Parathyroid adenoma (tissue), 2 donors: Measurements from ENCODE around the gene RBM39.
"Not testable (repeated sequence)": the region's sequence is repeated elsewhere in the genome, so short reads cannot be mapped to it uniquely, and the experiment has no call there.

Experiments
- H2AFZ ChIP-seq: fragments of 300-600 bp; sonication (generic); one replicate; pipeline ENCODE4 v1.7.0; 2017; ENCODE audit warnings: antibody characterized with exemption, mild to moderate bottlenecking
- H3K27ac ChIP-seq: fragments of 300-600 bp; sonication (generic); one replicate; pipeline ENCODE4 v1.7.0; 2017
- H3K27me3 ChIP-seq: fragments of 300-600 bp; sonication (generic); one replicate; pipeline ENCODE4 v1.7.0; 2017; ENCODE audit warnings: low read length; ENCODE audit not compliant: control insufficient read depth, insufficient read depth
- H3K36me3 ChIP-seq: fragments of 300-600 bp; sonication (generic); one replicate; pipeline ENCODE4 v1.7.0; 2017; ENCODE audit warnings: low read length; ENCODE audit not compliant: control insufficient read depth, insufficient read depth
- H3K4me1 ChIP-seq: fragments of 300-600 bp; sonication (generic); one replicate; pipeline ENCODE4 v1.7.0; 2017; ENCODE audit warnings: control low read depth
- H3K4me2 ChIP-seq: fragments of 300-600 bp; sonication (generic); one replicate; pipeline ENCODE4 v1.7.0; 2017; ENCODE audit warnings: low read length
- H3K4me3 ChIP-seq: fragments of 300-600 bp; sonication (generic); one replicate; pipeline ENCODE4 v1.7.0; 2017; ENCODE audit warnings: low read depth, low read length
- H3K79me2 ChIP-seq: fragments of 300-600 bp; sonication (generic); one replicate; pipeline ENCODE4 v1.7.0; 2017; ENCODE audit warnings: control low read depth
- H3K9ac ChIP-seq: fragments of 300-600 bp; sonication (generic); one replicate; pipeline ENCODE4 v1.7.0; 2017; ENCODE audit warnings: mild to moderate bottlenecking
- H3K9me3 ChIP-seq: fragments of 300-600 bp; sonication (generic); one replicate; pipeline ENCODE4 v1.7.0; 2017; ENCODE audit warnings: low read length; ENCODE audit not compliant: control insufficient read depth
- TF ChIP-seq, protein P1 (sequence below): fragments of 300-600 bp; sonication (generic); IDR thresholded peaks from one replicate; pipeline ENCODE4 v1.7.0; 2017; ENCODE audit warnings: antibody characterized with exemption, mild to moderate bottlenecking
- donor health status: primary hyperparathyroidism.

RBM39 gene

DNA sequence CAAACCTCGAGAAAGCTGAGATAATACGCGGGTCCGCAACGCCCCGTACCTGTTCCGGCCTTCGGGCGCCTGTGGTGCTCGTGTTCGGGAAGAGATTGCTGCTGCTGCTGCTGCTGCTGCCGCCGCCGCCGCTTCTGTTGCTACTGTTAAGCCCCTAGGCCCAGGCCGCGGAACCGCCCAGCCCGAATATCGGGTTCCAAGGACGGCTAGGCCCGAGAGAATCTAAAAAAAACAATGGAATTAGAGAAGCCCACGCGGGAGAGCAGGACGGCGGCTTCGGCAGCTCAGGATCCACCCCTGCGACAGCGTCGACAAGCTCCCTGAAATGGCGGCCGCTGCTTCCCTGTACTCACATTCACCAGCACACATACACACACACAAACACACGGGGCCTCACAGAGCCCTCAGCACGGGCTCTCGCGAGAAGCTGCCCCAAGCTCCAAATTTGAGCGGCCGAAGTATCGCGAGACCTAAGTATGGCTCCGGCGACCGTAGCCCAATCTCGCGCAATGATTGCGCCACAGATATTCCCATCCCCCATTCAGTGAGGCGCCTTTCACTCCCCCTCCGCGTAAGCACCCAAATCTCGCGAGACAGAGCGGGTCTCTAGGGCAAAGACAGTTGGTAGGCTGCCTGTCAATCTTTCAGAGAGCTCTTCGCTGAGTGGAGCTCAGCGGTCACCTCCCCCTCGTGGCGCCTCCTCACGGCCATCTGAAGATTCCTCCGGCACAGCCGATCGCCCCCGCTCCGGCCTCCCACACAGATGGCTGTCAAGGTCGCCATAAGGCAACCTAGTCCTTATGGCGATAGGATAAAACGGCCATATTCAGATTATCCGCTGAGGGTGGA, at the start of gene RBM39:
Gene RBM39 (minus strand): TSS at position 369 of the 849 bp plus-strand sequence. CDS start 1,386 bp downstream, outside the sequence.
- Histone ChIP-seq H2AFZ (peak within 1 kb of the TSS; percentile 74), H3K27ac (peak within 1 kb of the TSS; percentile 99), H3K9ac (peak within 1 kb of the TSS; percentile 98), H3K9me3 (no peaks in the 10 kb centered on the region), H3K4me3 (peak within 1 kb of the TSS; percentile 99), H3K27me3 (no peaks in the 10 kb centered on the region), H3K4me1 (peaks cover 22% of the 10 kb centered on the region), H3K36me3 (no peaks in the 10 kb centered on the region), H3K4me2 (peak within 1 kb of the TSS; percentile 95), H3K79me2 (peaks cover 35% of the 10 kb centered on the region)
- TF ChIP-seq, protein P1, sequence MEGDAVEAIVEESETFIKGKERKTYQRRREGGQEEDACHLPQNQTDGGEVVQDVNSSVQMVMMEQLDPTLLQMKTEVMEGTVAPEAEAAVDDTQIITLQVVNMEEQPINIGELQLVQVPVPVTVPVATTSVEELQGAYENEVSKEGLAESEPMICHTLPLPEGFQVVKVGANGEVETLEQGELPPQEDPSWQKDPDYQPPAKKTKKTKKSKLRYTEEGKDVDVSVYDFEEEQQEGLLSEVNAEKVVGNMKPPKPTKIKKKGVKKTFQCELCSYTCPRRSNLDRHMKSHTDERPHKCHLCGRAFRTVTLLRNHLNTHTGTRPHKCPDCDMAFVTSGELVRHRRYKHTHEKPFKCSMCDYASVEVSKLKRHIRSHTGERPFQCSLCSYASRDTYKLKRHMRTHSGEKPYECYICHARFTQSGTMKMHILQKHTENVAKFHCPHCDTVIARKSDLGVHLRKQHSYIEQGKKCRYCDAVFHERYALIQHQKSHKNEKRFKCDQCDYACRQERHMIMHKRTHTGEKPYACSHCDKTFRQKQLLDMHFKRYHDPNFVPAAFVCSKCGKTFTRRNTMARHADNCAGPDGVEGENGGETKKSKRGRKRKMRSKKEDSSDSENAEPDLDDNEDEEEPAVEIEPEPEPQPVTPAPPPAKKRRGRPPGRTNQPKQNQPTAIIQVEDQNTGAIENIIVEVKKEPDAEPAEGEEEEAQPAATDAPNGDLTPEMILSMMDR, result peak; percentile 72

GRCh38 chr20:35791821-35792220, 49.8 kb upstream of the RBM39 start:
- H2AFZ ChIP-seq, result no peak overlapping the region
- H3K79me2 ChIP-seq, result peaks cover 45% of the 10 kb centered on the region
- H3K27ac ChIP-seq, result no peak overlapping the region
- no peak overlapping the region for H3K9ac ChIP-seq
- H3K4me3 ChIP-seq, result no peak overlapping the region
- H3K36me3 ChIP-seq, result no peaks in the 10 kb centered on the region
- H3K9me3 ChIP-seq, result no peaks in the 10 kb centered on the region
- H3K4me1 ChIP-seq, result peaks cover 4% of the 10 kb centered on the region
- H3K4me2 ChIP-seq, result no peak overlapping the region
- H3K27me3 ChIP-seq, result no peaks in the 10 kb centered on the region
- TF ChIP-seq, protein P1, result no peak

DNA sequence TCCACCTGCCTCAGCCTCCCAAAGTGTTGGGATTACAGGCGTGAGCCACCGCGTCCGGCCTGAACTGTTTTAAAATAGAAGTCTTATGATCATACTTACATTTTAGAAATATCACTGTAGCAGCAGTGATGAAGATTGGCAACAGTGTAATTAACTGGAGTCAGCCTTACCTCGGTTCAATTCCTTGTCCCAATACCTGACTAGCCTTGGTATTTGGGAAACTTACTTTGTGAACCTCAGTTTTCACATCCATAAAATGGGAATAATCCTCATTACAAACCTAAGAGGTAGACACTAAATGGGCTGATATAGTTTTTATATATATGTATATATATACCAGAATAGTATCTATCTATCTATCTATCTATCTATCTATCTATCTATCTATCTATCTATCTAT, 49.0 kb upstream of the RBM39 start:
- H3K27me3 ChIP-seq, result no peaks in the 10 kb centered on the region
- H3K4me3 ChIP-seq, result no peak overlapping the region
- H3K79me2 ChIP-seq, result peaks cover 48% of the 10 kb centered on the region
- no peak overlapping the region for H2AFZ ChIP-seq
- H3K4me1 ChIP-seq, result peaks cover 4% of the 10 kb centered on the region
- H3K27ac ChIP-seq, result no peak overlapping the region
- TF ChIP-seq, protein P1, result no peak
- H3K9ac ChIP-seq, result no peak overlapping the region
- no peak overlapping the region for H3K4me2 ChIP-seq
- no peaks in the 10 kb centered on the region for H3K9me3 ChIP-seq
- H3K36me3 ChIP-seq, result no peaks in the 10 kb centered on the region

GRCh38 chr20:35788796-35789195, 46.7 kb upstream of the RBM39 start:
- Histone ChIP-seq H3K27ac (no peak overlapping the region), H3K4me3 (no peak overlapping the region), H3K36me3 (no peaks in the 10 kb centered on the region), H2AFZ (no peak overlapping the region), H3K27me3 (no peaks in the 10 kb centered on the region), H3K9me3 (no peaks in the 10 kb centered on the region), H3K9ac (no peak overlapping the region), H3K79me2 (peaks cover 61% of the 10 kb centered on the region), H3K4me2 (no peak overlapping the region), H3K4me1 (peaks cover 4% of the 10 kb centered on the region)
- TF ChIP-seq, protein P1, result no peak

DNA sequence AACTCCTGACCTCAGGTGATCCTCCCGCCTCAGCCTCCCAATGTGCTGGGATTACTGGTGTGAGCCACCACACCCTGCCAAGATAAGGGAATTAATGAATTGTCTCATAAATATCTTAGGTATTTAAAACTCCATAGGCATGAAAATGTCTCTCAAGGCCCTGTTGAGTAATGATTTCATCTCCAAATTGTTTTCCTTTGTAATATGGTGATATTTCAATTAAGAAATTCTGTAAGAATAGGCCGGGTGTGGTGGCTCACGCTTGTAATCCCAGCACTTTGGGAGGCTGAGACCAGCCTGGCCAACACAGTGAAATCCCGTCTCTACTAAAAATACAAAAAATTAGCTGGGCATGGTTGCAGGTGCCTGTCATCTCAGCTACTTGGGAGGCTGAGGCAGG, 43.5 kb upstream of the RBM39 start:
- not testable (repeated sequence) for H3K9ac ChIP-seq, H3K27ac ChIP-seq, H3K36me3 ChIP-seq

GRCh38 chr20:35783811-35784210, 41.8 kb upstream of the RBM39 start:
- H3K4me1 ChIP-seq, H3K4me3 ChIP-seq, H3K9ac ChIP-seq, H3K27me3 ChIP-seq, H3K36me3 ChIP-seq, H3K4me2 ChIP-seq, H3K9me3 ChIP-seq, H2AFZ ChIP-seq, H3K27ac ChIP-seq: not testable (repeated sequence)
- H3K79me2 ChIP-seq, result peaks cover 76% of the 10 kb centered on the region

More for the DNA sequence above, 43.5 kb upstream of the RBM39 start:
- H3K4me3 ChIP-seq, H3K4me2 ChIP-seq, H3K9me3 ChIP-seq, H3K4me1 ChIP-seq, H3K27me3 ChIP-seq, H2AFZ ChIP-seq: not testable (repeated sequence)
- H3K79me2 ChIP-seq, result peaks cover 74% of the 10 kb centered on the region
